Measurements from ENCODE around the gene SLK. TPM values are rescaled to one million over a fixed set of nuclear protein-coding genes. Genes with fewer than 3 reads are reported as not detected.

Gene SLK
- total and polyA plus RNA-seq, 12 donors: 6.7 to 75.4 (median 30.6) TPM

- Histone ChIP-seq H3K9me3 (replicated peaks in 1 of 3) (no peaks in the 10 kb centered on the region), H3K27ac (no peak overlapping the region), H3K27me3 (no peaks in the 10 kb centered on the region), H3K4me3 (no peak overlapping the region), H3K36me3 (replicated peaks in 1 of 2) (no peaks in the 10 kb centered on the region), H3K4me1 (replicated peaks in 1 of 2) (peaks cover 0 to 4% of the 10 kb centered on the region in 2 donors)
- TF ChIP-seq POLR2A (IDR thresholded peaks at IDR 0.05): no peak
- TF ChIP-seq CTCF (IDR thresholded peaks at IDR 0.05): no peak
- DNase-seq: peak; percentile 43 to 80 (median 70)
- 34 to 42% (median 34%) methylated on average over 4 of the region's 4 CpGs for WGBS, 4 donors
- intact Hi-C loops (cut with DNase I): no loop called here
Observed at GRCh38 chr10:103933557-103934121, 33.3 kb upstream of the SLK start.

- no peak for TF ChIP-seq CTCF (IDR thresholded peaks at IDR 0.05)
- TF ChIP-seq POLR2A (IDR thresholded peaks at IDR 0.05): no peak
- DNase-seq: no peak
- Histone ChIP-seq H3K4me1 (replicated peaks in 1 of 2) (peaks cover 0 to 4% of the 10 kb centered on the region in 2 donors), H3K27ac (no peak overlapping the region), H3K4me3 (no peak overlapping the region), H3K9me3 (replicated peaks in 1 of 3) (no peaks in the 10 kb centered on the region), H3K27me3 (no peaks in the 10 kb centered on the region), H3K36me3 (replicated peaks in 1 of 2) (no peaks in the 10 kb centered on the region)
- 76 to 96% (median 92%) methylated on average over 6 of the region's 6 CpGs for WGBS, 4 donors
- intact Hi-C loops (cut with DNase I): no loop called here
Observed at GRCh38 chr10:103934308-103934707, 32.6 kb upstream of the SLK start.

- Histone ChIP-seq H3K4me3 (no peak overlapping the region), H3K27me3 (no peaks in the 10 kb centered on the region), H3K27ac (no peak overlapping the region), H3K4me1 (replicated peaks in 1 of 2) (peaks cover 0 to 4% of the 10 kb centered on the region in 2 donors), H3K9me3 (replicated peaks in 1 of 3) (no peaks in the 10 kb centered on the region), H3K36me3 (replicated peaks in 1 of 2) (no peaks in the 10 kb centered on the region)
- intact Hi-C loops (cut with DNase I): no loop called here
- no peak for DNase-seq
- 82 to 86% (median 84%) methylated on average over 3 to 6 of the region's 6 CpGs for WGBS, 4 donors
- TF ChIP-seq POLR2A (IDR thresholded peaks at IDR 0.05) (no peak), CTCF (IDR thresholded peaks at IDR 0.05) (no peak)
Observed at GRCh38 chr10:103936022-103936421, 30.9 kb upstream of the SLK start.

- TF ChIP-seq CTCF (IDR thresholded peaks at IDR 0.05) (no peak), POLR2A (IDR thresholded peaks at IDR 0.05) (no peak)
- Histone ChIP-seq H3K27me3 (no peaks in the 10 kb centered on the region), H3K27ac (no peak overlapping the region), H3K36me3 (replicated peaks in 1 of 2) (no peaks in the 10 kb centered on the region), H3K4me3 (no peak overlapping the region), H3K4me1 (replicated peaks in 1 of 2) (no peaks in the 10 kb centered on the region), H3K9me3 (replicated peaks in 1 of 3) (no peaks in the 10 kb centered on the region)
- DNase-seq: no peak
- intact Hi-C loops (cut with DNase I): no loop called here
Observed at GRCh38 chr10:103939522-103939921, 27.4 kb upstream of the SLK start.
